Pulmonary artery endothelial cell (primary cell): ENCODE data around the gene NTRK2. TPM values are rescaled to one million over a fixed set of nuclear protein-coding genes. Genes with fewer than 3 reads are reported as not detected.

Source experiments
- DNase-seq: peaks from one replicate; pipeline ENCODE4 v3.0.0-alpha.2; 2011; ENCODE audit warnings: low read depth, low spot score
- total RNA-seq: library from RNA; depleted of rRNA; stranded (reverse); fragments of >200 nt; gene quantifications from 2 replicates; pipeline ENCODE4 v1.2.3, GENCODE V29; 2014

The NTRK2 gene
- under 0.01 and 0.04 TPM in 2 replicates for total RNA-seq

- no peak for DNase-seq
These were observed at the start of gene NTRK2 for GRCh38 chr9:84669288-84670137. NTRK2 (plus strand) TSS chr9:84669729; CDS start chr9:84670749, 1,020 bp downstream.

- DNase-seq = no peak
These were observed 49.2 kb upstream of the NTRK2 start for GRCh38 chr9:84620338-84620737.

- DNase-seq = no peak
These were observed 47.7 kb upstream of the NTRK2 start for GRCh38 chr9:84621811-84622210.

- no peak for DNase-seq
These were observed 46.5 kb upstream of the NTRK2 start for GRCh38 chr9:84622981-84623380.

- no peak for DNase-seq
These were observed 33.1 kb upstream of the NTRK2 start for GRCh38 chr9:84636436-84636835.

GRCh38 chr9:84642553-84643141 lies 26.9 kb upstream of the NTRK2 start:
- no peak for DNase-seq

- no peak for DNase-seq
These were observed 21.8 kb upstream of the NTRK2 start for GRCh38 chr9:84647699-84648098.

GRCh38 chr9:84652496-84653120 lies 16.9 kb upstream of the NTRK2 start:
- DNase-seq = no peak

GRCh38 chr9:84655447-84655846 lies 14.1 kb upstream of the NTRK2 start:
- DNase-seq = no peak

- no peak for DNase-seq
These were observed 10.2 kb upstream of the NTRK2 start for GRCh38 chr9:84659313-84659712.

GRCh38 chr9:84659773-84660172 lies 9.8 kb upstream of the NTRK2 start:
- no peak for DNase-seq

GRCh38 chr9:84667571-84668195 lies 1.8 kb upstream of the NTRK2 start:
- peak; percentile 2 for DNase-seq

- peak; percentile 8 for DNase-seq
These were observed 1.1 kb upstream of the NTRK2 start for GRCh38 chr9:84668196-84669012.

GRCh38 chr9:84669013-84669287 lies 579 bp upstream of the NTRK2 start:
- DNase-seq = no peak

- no peak for DNase-seq
These were observed 861 bp downstream of the NTRK2 start for GRCh38 chr9:84670138-84671041.

- no peak for DNase-seq
These were observed 2.3 kb downstream of the NTRK2 start for GRCh38 chr9:84671586-84672521.

- DNase-seq = no peak
These were observed 4.3 kb downstream of the NTRK2 start for GRCh38 chr9:84673806-84674205.

GRCh38 chr9:84677080-84677479 lies 7.6 kb downstream of the NTRK2 start:
- DNase-seq = no peak

- DNase-seq = no peak
These were observed 10.0 kb downstream of the NTRK2 start for GRCh38 chr9:84679571-84679970.
